Neural cell (in vitro differentiated cells): ENCODE data around the gene EPAS1. TPM values are rescaled to one million over a fixed set of nuclear protein-coding genes. Genes with fewer than 3 reads are reported as not detected.

Experiments used
- H2AFZ ChIP-seq: fragments of 200-600, 300-800 bp; sonication (generic), shearing (Covaris generic); 2 replicates; pipeline ENCODE4 v1.6.0; 2014; ENCODE audit warnings: low read depth, mild to moderate bottlenecking, antibody characterized with exemption, low read length, moderate library complexity
- H3F3A ChIP-seq: fragments of 200-600 bp; shearing (Covaris generic); 2 replicates; pipeline ENCODE4 v1.6.1; 2016; ENCODE audit warnings: mild to moderate bottlenecking, moderate library complexity, mixed read lengths, antibody characterized with exemption, low read length; ENCODE audit not compliant: insufficient read depth, poor library complexity, severe bottlenecking
- H3K27ac ChIP-seq: fragments of 200-600, 300-800 bp; sonication (generic), shearing (Covaris generic); 2 replicates; pipeline ENCODE4 v1.5.1; 2014; ENCODE audit warnings: mild to moderate bottlenecking, low read length, moderate library complexity
- H3K27me3 ChIP-seq: fragments of 300-800, 200-600 bp; sonication (generic), shearing (Covaris generic); 2 replicates; pipeline ENCODE4 v1.6.0; 2014; ENCODE audit warnings: mild to moderate bottlenecking, low read depth, low read length, moderate library complexity; ENCODE audit not compliant: insufficient read depth
- H3K36me3 ChIP-seq: fragments of 300-800, 200-600 bp; sonication (generic), shearing (Covaris generic); 2 replicates; pipeline ENCODE4 v1.5.1; 2014; ENCODE audit warnings: mild to moderate bottlenecking, antibody characterized with exemption, low read length, moderate library complexity; ENCODE audit not compliant: insufficient read depth
- H3K4me2 ChIP-seq: fragments of 300-800, 200-600 bp; sonication (generic), shearing (Covaris generic); 2 replicates; pipeline ENCODE4 v1.6.0; 2014; ENCODE audit warnings: mild to moderate bottlenecking, low read length
- H3K4me3 ChIP-seq: fragments of 300-800, 200-600 bp; sonication (generic), shearing (Covaris generic); 2 replicates; pipeline ENCODE4 v1.5.1; 2014; ENCODE audit warnings: mild to moderate bottlenecking, low read length, moderate library complexity
- H3K79me2 ChIP-seq: fragments of 200-600 bp; shearing (Covaris generic); replicated peaks from 2 replicates; pipeline ENCODE4 v1.6.0; 2014; ENCODE audit warnings: mild to moderate bottlenecking, low read length, moderate library complexity; ENCODE audit not compliant: insufficient read depth
- H3K9ac ChIP-seq: fragments of 300-800, 200-600 bp; sonication (generic), shearing (Covaris generic); 2 replicates; pipeline ENCODE4 v1.6.1; 2016; ENCODE audit warnings: mild to moderate bottlenecking, low read length, mixed read lengths
- H3K9me2 ChIP-seq: fragments of 200-600 bp; shearing (Covaris generic); 2 replicates; pipeline ENCODE4 v1.6.1; 2016; ENCODE audit warnings: mild to moderate bottlenecking, low read length, mixed read lengths; ENCODE audit not compliant: insufficient read depth
- H3K9me3 ChIP-seq: fragments of 200-600, 300-800 bp; sonication (generic), shearing (Covaris generic); 2 replicates; pipeline ENCODE4 v1.6.1; 2016; ENCODE audit warnings: mild to moderate bottlenecking, mixed run types, low read length, moderate library complexity, mixed read lengths
- H4K20me1 ChIP-seq: fragments of 200-600 bp; shearing (Covaris generic); 2 replicates; pipeline ENCODE4 v1.6.1; 2016; ENCODE audit warnings: mild to moderate bottlenecking, mixed run types; ENCODE audit not compliant: insufficient read depth
- CTCF ChIP-seq: fragments of 450-650 bp; IDR thresholded peaks from 2 replicates; pipeline ENCODE4 v1.5.1; 2014; ENCODE audit warnings: antibody characterized with exemption, mild to moderate bottlenecking, moderate library complexity; ENCODE audit not compliant: poor library complexity, severe bottlenecking
- EP300 ChIP-seq: fragments of 450-650 bp; conservative IDR thresholded peaks from 2 replicates; pipeline ENCODE4 v1.6.1; 2014; ENCODE audit warnings: antibody characterized with exemption, mild to moderate bottlenecking, moderate library complexity; ENCODE audit not compliant: poor library complexity, severe bottlenecking
- EZH2 ChIP-seq: fragments of 200-600, 300-800 bp; shearing (Covaris generic), sonication (generic); IDR thresholded peaks from 2 replicates; pipeline ENCODE4 v1.6.1; 2014; ENCODE audit warnings: antibody characterized with exemption, low read length, borderline replicate concordance, mild to moderate bottlenecking; ENCODE audit not compliant: insufficient read depth, poor library complexity, severe bottlenecking
- MXI1 ChIP-seq: fragments of 450-650 bp; conservative IDR thresholded peaks from 2 replicates; pipeline ENCODE4 v1.6.1; 2014; ENCODE audit warnings: antibody characterized with exemption, mild to moderate bottlenecking; ENCODE audit not compliant: poor library complexity, severe bottlenecking
- POLR2AphosphoS5 ChIP-seq: IDR thresholded peaks from 2 replicates; pipeline ENCODE4 v1.6.1; 2012
- RAD21 ChIP-seq: fragments of 450-650 bp; conservative IDR thresholded peaks from 2 replicates; pipeline ENCODE4 v1.6.1; 2014; ENCODE audit warnings: antibody characterized with exemption, mild to moderate bottlenecking, moderate library complexity
- REST ChIP-seq: IDR thresholded peaks from 2 replicates; pipeline ENCODE4 v1.6.1; 2012; ENCODE audit warnings: borderline replicate concordance
- SMC3 ChIP-seq: fragments of 450-650 bp; conservative IDR thresholded peaks from 2 replicates; pipeline ENCODE4 v1.6.1; 2014; ENCODE audit warnings: antibody characterized with exemption, mild to moderate bottlenecking, moderate library complexity; ENCODE audit not compliant: poor library complexity
- TAF1 ChIP-seq: IDR thresholded peaks from 2 replicates; pipeline ENCODE4 v1.6.1; 2012; ENCODE audit warnings: low read depth
- polyA plus RNA-seq: library from polyadenylated mRNA; depleted of rRNA; stranded (reverse); fragments of >200 nt; gene quantifications from 2 replicates; pipeline ENCODE4 v1.2.3, GENCODE V29; 2014

Gene EPAS1
- polyA plus RNA-seq, 1 donor from 2014 or later: not detected

GRCh38 chr2:46349115-46349547 is 51.9 kb downstream of the EPAS1 start:
- no peak overlapping the region for H3K9ac ChIP-seq
- H3K9me3 ChIP-seq: no peaks in the 10 kb centered on the region
- H3K27me3 ChIP-seq: no peaks in the 10 kb centered on the region
- H3K36me3 ChIP-seq: no peaks in the 10 kb centered on the region
- H3F3A ChIP-seq: no peaks in the 10 kb centered on the region
- H3K4me2 ChIP-seq: no peak overlapping the region
- TF ChIP-seq EP300 (no peak), CTCF (no peak), POLR2AphosphoS5 (no peak), TAF1 (no peak), SMC3 (no peak), MXI1 (no peak), EZH2 (no peak), RAD21 (no peak), REST (no peak)
- H3K9me2 ChIP-seq: no peaks in the 10 kb centered on the region
- H3K4me3 ChIP-seq: no peak overlapping the region
- H4K20me1 ChIP-seq: no peaks in the 10 kb centered on the region
- H3K27ac ChIP-seq: no peak overlapping the region
- H3K79me2 ChIP-seq: no peaks in the 10 kb centered on the region
- no peak overlapping the region for H2AFZ ChIP-seq

GRCh38 chr2:46350029-46350689 is 53.0 kb downstream of the EPAS1 start:
- Histone ChIP-seq H2AFZ (no peak overlapping the region), H3K9me3 (no peaks in the 10 kb centered on the region), H3K4me3 (no peak overlapping the region), H3K27ac (no peak overlapping the region), H3K9me2 (no peaks in the 10 kb centered on the region), H3K4me2 (no peak overlapping the region), H3K9ac (no peak overlapping the region), H3K36me3 (no peaks in the 10 kb centered on the region), H3K27me3 (no peaks in the 10 kb centered on the region), H3K79me2 (no peaks in the 10 kb centered on the region), H4K20me1 (no peaks in the 10 kb centered on the region), H3F3A (no peaks in the 10 kb centered on the region)
- no peak for TF ChIP-seq EZH2
- no peak for TF ChIP-seq EP300
- TF ChIP-seq CTCF: no peak
- no peak for TF ChIP-seq TAF1
- no peak for TF ChIP-seq MXI1
- TF ChIP-seq POLR2AphosphoS5: no peak
